DND-41 (cell line): ENCODE data around the gene ARHGEF33.
"Not testable (repeated sequence)": the region's sequence is repeated elsewhere in the genome, so short reads cannot be mapped to it uniquely, and the experiment has no call there.

Experiments
- CTCF ChIP-seq: IDR thresholded peaks from 2 replicates; pipeline ENCODE4 v1.5.1; 2012; ENCODE audit warnings: borderline replicate concordance, low read length, moderate library complexity, mild to moderate bottlenecking; ENCODE audit not compliant: poor library complexity, severe bottlenecking; ENCODE audit errors: extremely low read depth
- EZH2 ChIP-seq: IDR thresholded peaks from 3 replicates; pipeline ENCODE4 v1.6.1; 2012; ENCODE audit warnings: borderline replicate concordance, low read depth, mild to moderate bottlenecking, moderate library complexity, low read length, inconsistent platforms; ENCODE audit not compliant: severe bottlenecking

GRCh38 chr2:38936516-38936915, 46.8 kb downstream of the ARHGEF33 start:
- TF ChIP-seq CTCF, EZH2: not testable (repeated sequence)
